ENCODE results near the gene KCNK1.
"Not testable (repeated sequence)": the region's sequence is repeated elsewhere in the genome, so short reads cannot be mapped to it uniquely, and the experiment has no call there.

KCNK1 gene

DNA sequence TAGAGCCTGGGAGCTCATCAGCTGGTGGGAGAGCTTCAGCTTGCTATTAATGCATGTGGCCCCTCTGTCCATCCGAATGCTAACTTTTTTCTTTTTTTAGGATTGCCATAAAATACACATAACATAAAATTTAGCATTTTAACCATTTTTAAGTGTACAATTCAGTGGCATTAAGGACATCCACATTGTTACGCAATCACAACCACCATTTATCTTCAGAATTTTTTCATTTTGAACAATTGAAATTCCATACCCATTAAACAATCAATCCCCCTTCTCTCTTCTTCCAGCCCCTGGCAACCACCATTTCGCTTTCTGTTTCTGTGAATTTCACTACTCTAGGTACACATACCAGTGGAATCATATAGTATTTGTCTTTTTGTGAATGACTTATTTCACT, 4.9 kb upstream of the KCNK1 start:
- FAIRE-seq = no peak

DNA sequence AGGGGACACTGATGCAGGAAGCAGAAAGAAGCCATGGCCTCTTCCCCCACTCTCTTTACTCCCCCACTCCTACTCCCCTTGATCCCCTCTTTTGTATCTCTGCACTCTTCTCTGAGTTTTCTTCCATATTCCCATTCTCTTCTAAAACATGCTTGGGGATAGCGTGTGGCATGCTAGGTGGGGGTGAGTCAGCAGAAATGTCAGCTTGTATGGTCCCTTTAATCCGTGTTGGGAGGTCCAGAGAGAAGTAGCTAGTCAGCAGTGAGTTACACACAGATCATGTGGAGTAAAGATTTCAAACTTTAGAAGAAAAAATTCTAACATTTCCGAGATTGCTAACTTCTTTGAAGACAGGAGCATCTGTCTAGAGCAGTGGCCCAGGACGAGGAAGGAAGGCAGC, 4.0 kb upstream of the KCNK1 start:
- no peak for FAIRE-seq

DNA sequence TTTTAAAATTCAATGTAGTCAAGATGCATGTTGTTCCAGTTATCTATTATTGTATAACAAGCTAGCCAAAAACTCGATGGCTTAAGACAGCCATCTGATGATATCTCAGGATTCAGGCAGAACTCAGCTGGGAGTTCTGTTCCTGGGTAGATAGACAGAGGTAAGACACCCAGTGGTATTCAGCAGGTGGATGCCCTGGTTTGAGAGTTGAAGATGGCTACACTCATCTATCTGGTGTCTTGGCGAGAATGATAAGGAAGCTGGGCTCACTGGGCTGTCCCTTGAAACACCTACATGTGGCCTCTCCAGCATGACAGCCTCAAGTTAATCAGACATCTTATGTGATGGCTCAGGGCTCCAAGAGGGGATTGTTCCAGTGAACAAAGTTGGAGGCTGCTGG, 3.3 kb upstream of the KCNK1 start:
- no peak for FAIRE-seq

DNA sequence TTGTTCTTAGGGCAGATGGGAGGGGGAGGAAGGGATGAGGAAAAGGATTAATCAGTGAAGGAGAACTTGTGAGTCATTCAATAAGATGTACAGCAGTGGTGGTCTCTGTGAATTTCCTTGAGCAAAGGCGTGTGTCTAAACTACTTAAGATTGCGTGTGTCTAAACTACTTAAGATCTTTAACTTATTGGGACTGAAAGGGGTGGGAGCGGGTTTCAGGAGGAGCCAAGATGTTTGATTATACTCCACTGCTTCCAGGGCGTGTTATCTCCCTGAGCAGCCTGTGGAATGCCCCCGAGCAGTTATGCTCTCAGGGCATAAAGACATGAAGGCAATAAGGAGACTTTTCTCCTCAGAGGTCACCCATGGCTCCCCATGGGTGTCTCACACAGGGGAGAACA, 2.5 kb upstream of the KCNK1 start:
- not testable (repeated sequence) for FAIRE-seq

DNA sequence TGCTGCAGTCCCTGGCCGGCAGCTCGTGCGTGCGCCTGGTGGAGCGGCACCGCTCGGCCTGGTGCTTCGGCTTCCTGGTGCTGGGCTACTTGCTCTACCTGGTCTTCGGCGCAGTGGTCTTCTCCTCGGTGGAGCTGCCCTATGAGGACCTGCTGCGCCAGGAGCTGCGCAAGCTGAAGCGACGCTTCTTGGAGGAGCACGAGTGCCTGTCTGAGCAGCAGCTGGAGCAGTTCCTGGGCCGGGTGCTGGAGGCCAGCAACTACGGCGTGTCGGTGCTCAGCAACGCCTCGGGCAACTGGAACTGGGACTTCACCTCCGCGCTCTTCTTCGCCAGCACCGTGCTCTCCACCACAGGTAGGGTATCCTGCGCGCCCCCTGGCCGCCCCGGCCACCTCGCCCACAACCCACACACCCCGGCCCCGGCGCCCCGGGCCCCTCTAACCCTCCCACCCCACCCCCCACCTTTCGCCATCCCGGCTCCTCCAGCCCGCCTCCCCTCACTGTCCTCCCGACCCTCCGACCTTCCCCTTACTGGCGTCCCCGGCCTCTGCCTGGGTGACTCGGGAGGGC, 352 bp downstream of the KCNK1 start:
- no peak for FAIRE-seq

DNA sequence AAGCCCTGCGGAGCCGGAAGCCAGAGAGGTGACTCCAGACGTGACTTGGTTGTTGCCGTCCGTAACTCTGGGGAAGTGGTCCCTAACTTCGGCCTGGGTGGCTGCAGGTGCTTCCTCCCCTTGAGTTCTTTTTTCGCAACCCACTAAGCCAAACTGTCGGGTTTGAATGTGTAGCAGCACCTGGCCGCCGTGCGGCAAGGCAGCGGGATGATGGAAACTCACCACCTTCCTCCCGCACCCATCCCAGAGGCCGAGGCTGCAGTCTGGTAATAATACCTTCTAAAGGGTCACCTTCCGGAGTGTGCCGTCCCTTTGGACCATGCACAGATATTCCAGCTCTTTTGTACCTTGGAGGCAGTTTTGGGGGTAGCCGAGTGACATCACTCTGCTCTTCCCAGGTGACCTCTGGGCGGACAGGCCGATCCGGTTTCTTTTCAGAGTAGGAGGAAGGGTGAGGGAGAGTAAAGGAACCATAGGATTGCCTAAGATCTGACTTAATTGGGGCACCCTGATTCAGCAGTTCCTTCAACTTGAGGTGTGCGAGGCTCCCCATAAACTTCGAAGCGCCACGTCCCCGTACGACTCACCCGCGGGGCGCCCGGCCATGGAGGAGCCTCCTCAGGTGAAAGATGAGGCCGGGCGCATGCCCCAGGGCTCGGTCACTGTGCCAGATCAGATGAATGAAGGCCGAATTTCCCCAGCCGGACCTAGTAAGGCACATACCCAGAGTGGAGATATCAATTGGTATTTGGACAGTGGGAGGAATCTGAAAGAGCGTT, 1.0 kb downstream of the KCNK1 start:
- no peak for FAIRE-seq

DNA sequence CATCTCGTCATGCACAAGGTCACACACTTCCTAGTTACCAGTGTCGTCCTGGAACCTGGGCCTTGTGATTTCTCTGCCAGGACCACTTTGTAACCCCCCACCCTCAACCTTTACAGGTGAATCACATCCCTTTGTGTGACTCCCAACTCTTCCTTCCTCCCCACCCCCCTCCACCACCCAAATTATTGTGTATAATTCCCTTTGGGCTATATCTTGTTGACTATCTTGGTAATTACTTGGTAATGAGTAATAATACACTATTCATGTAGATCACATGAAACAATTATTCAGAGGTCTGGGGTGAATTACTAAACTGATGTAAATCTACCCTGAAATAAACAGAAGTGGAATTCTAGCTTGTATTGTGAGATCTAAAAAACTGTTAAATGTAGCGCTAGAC, 1.7 kb downstream of the KCNK1 start:
- FAIRE-seq = no peak

DNA sequence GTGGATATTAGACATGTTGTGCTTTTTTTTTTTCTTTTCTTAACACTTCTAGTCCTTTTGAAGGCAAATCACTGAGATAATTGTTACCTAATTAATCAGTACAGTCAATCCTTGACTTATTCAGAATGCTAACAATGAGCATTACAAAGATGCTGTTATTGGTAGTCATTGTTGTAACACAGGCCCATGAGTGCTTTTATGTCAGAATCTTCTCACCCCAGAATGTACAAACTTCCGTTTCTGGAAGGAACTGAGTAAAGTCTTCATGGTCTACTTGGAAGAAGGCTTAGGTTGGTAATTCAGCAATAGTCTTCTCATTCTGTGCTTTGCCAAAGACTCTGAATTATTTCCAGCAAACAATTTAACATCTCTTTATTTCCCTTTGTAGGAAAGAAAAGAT, 3.1 kb downstream of the KCNK1 start:
- FAIRE-seq = no peak

DNA sequence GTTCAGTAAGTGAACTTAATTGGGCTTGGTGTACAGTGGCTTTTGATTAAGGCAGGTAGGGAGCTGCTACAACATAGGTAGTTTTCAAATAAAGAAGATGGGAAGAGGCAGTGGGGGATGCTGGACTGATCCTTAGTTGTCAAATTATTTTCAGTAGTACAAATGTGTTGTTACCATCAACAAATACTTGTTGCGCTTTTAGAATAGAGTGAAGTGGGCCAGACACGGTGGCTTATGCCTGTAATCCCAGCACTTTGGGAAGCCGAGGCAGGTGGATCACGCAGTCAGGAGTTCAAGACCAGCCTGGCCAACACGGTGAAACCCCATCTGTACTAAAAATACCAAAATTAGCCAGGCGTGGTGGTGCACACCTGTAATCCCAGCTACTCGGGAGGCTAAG, 5.5 kb downstream of the KCNK1 start:
- FAIRE-seq = not testable (repeated sequence)

DNA sequence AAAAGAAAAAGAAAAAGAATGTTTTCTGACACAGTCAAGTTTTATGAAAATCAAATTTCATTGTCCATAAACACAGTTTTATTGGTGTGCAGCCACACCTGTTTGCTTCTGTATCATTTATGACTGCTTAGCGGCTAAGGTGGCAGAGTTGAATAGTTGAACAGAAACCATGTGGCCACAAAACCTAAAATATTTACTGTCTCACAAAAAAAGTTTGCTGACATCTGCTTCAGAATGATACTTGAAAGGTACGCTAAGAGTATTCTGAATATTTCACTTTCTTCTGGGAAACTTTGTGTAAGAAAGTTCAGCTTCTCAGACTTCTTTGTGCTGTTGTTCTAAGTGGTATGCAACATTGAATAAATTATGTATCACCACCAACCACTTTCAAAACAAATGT, 6.2 kb downstream of the KCNK1 start:
- FAIRE-seq = no peak

DNA sequence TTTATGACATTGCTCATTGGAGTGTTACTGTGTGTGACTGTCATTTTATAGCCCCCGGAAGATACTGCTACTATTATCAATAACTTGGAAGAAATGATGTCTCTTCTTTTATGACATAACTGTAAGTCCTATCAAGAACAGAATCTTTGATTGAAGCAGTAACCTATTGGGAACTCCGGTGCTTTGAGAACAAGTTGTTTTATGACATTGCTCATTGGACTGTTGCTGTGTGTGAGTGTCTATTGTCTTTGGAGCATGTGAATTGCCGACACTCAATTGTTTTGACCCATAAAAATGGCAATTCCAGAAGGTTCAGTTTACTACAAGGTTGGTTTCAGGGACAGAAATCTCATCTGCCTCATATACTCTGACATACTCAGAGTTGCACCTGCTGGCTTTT, 8.0 kb downstream of the KCNK1 start:
- FAIRE-seq = no peak

DNA sequence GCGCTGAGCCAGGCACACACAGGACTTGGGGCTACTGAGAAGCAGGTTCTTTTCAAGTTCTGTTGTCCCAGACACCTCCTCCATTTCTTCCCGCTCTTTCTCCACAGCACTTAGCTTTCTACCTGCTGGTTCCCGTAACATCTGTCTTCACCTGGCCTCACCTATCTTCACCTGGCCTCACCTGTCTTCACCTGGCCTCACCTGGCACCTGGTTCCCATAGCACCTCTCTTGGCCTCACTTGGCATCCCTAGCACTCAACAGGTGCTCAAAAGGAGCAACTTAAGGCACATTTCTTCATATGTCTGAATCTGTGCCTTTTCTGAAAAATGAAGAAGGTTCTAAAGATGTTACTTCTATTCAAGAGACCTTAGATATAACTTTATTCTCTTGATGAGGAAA, 10.4 kb downstream of the KCNK1 start:
- no peak for FAIRE-seq

DNA sequence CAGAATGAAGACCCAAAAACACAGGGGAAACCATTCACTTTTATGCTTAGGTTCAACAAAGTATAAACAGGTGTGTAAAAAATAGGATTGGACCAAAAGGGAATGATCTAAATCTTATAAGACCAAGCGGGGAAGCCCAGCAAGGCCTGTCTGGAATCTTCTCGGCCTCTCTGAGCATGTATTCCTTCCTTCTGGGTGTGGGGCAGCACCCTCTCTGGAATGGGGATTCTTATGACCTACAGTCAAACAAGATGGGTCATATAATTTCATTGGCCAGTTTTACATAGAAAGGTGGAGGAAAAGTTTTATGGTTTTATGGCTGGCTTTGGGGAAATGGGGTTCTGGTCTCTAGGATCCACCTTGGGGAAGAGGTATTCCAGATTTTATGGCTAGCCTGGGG, 11.2 kb downstream of the KCNK1 start:
- no peak for FAIRE-seq

DNA sequence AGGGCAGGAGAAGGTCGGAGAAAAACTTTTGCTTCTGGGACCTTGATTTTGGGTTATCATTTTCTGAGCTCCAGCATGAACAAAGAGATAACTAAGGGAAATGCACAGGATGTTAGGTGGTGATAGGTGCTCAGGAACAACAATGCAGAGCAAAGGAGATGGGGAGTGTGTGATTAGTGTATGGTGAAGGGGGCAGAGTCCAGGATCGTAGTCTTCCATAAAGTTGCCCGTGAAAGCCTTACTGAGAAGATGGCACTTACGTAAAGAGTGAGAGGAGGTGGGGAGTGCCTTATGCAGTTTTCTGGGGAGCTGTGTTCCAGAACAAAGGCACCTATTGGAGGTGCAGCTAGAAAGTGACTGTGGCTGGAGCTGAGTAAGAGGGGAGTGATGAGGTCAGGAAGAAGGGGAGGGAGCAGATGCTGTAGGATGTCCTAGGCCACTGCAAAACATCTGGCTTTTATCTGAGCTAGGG, 11.6 kb downstream of the KCNK1 start:
- no peak for FAIRE-seq

DNA sequence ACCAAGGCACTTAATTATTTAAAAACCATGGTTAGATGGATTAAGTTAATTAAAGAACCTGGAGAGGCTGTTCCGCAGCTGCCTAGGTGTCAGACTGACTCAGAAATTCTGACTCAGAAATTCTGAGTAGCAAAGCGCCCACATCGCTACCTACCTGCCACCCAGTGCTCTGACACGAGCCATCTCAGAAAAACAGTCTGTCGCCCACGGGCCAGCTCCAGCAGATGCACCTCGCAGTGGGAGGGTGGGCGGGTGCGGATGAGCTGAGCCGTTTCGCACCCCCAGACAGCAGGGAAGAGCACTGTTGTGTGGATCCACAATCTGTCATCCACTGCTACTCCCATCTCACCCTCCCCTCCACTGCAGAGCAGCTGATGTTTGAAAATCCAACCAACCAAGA, 13.5 kb downstream of the KCNK1 start:
- no peak for FAIRE-seq

DNA sequence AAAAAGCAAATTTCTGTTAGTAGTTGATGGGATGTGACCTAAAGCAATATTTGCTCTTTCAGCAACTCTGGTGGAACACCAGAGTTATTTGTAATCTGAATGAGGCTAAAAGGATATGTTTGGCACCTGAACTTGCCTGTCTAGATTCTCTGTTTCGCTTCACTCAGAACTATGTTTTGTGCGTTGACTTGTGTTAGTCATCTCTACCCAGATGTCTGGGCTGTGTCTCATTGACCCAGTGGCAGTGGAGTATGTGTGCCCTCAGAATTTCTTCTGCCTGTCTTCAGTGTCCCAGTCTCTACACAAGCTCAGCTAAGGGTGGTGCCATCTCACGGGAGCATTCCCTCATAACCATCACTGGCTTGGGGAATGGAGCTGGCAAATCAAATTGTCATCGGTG, 13.9 kb downstream of the KCNK1 start:
- no peak for FAIRE-seq

DNA sequence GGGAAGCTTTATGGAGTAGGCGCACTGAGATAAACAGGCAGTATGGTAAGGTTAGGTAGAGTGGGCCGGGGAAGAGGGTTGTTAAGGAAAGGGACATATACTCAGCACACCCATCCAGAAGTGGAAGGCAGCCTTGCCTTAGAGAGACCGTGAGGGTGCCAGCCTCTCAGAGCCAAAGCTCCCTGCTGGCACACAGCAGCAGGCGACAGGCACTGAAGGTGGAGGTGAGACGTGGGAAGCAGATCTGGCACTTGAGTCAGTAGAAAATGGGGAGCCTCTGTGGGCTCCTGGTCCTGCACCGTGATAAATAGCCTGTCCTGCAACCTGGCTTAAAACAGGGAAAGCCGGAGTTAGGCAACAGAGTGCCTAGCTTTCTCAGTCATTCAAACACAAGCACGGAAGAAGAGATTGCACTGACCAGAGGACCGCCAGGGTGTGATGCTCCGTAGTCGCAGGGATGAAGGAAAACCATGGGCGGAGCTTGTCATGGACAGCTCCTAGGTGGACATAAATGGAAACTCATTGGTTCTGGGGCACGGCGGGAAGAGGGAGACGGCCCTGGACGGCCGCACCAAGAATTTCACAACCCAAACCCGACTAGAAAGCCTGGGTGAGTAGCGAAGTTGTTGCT, 15.5 kb downstream of the KCNK1 start:
- FAIRE-seq = no peak

DNA sequence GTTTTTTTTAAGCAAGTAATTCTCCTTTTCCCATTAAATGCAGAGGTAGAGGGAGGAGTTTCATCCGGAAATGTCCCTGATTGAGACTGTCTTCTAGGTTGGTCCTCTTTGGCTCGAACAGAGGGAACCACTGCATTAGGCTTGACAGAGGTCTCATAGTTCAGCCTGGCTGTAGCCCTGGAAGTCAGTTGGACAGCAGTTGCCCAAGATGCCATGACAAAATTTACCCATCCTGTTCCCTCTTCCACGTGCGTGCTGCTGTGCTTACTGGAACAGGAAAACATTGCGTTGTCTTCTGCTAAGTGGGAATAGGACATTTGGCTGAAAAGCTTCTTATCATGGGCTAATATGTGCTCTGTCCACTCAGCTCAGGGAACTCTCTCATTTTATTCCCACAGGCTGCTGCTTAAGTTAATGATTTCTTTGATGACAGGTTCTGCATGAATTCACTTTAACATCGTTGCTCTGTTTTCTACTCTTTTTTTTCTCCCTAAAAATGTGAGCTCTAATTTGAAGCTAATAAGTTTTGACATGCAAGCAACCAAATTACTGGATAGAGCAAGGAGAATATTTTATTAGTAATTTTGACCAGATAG, 18.0 kb downstream of the KCNK1 start:
- FAIRE-seq = no peak

DNA sequence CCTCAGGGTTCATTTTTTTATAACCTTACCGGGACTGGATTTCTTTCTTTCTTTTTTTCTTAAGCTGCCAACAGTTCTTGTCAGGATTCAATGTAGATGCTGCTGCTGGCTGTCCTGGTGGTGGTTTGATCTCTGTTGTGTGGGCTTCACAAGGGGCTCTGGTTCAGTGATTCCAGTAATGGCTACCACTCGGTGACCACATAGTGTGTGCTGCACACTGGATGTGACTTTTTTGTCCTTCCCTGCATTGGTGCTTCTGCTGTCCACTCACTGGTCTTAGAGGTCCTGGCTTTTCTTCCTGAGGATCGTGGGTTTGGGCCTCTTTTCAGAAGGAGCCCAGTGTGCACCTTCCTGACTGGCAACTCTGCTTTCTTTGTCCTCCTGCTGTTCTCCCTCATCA, 18.5 kb downstream of the KCNK1 start:
- no peak for FAIRE-seq

DNA sequence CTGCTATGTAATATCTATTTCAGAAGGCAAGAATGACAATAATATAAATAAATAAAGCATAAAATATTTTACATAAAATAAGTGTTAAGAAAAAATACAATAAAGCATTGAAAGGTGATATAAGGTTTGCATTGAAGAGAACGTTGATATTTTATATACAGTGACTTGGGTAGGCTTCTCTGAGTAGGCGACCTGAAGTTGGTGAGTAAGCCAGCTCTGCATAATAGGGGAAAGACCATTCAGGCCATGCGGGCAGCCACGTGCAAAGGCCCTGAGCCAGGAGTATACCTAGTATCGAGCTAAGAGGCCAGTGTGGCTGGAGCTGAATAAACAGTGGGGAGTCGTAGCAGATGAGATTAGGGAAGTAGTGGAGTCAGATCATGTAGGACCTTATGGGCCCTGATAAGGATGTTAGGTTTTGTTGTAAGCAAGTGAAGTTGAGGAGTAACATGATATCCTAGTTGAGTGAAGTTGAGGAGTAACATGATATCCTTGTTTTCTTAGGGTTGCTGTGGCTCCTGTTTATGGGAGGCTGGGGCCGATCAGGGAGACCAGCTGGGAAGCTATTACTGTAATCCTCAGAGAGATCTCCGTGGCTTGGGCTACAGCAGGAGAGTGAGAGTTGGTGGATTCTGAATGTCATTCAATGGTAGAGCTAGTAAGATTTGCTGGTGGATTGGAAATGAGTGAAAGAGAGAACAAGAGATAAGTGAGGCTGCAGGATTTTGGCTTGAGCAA, 22.0 kb downstream of the KCNK1 start:
- no peak for FAIRE-seq

DNA sequence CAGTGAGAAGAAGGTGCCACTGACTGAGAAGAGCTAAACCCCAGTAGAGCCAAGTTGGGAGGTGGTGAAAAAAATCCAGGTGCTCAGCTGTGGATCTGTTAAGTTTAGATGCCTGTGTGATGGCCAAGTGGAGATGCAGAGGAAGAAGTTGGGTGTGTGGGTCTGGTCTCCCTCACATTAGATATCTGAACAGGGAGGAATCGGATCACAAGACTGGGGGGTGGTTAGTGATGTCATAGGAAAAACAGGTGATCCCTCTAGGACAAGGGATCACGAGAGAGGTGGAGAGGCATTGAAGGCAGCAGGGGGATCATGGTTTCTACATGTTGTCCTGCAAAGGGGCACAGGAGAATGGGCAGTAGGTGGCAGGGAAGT, 22.6 kb downstream of the KCNK1 start:
- no peak for FAIRE-seq

DNA sequence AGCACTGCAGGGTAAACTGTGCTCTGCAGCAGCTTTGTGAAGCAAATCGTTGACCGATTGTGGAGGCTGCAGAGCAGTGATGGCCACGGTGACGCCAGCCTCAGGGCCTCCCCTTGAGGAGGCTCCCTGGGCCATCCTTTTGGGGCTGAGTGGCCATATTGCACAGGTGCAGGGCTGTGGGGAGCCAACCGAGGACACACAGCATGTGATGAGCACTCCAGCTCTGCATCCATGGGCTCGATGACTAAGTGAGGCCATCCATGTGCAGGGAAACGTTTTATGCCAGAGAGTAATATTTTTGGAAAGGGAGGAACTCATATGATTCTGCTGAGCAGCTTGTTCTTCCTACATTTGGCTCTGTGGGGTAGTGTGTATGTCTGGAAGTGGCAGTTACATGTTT, 24.6 kb downstream of the KCNK1 start:
- FAIRE-seq = no peak

DNA sequence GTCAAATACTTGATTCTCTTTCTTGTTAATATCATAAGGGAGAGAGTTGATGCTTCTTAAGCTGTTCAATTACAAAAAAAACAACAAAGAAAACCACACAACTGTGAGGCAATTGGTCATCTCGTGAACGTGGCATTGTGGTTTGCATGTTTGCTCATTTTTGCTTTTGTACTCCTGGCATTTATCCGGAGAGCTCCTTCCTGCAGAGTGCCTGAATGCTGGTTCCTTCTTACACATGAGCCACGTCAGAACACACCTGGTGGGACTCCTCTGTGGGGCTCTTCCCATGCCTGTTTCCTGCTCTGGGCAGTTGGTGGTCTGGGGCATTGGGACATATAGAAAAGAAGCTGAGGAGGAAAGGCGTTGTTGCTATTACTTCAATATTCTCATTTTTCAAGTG, 25.7 kb downstream of the KCNK1 start:
- FAIRE-seq = no peak
